HCT116 (cell line): ENCODE results near the gene ZSWIM3. TPM values are rescaled to one million over a fixed set of nuclear protein-coding genes. Genes with fewer than 3 reads are reported as not detected.

ENCODE experiments used
- ATAC-seq: fragments of 200-7000 bp; cut with Tn5 transposase; 2 replicates; pipeline ENCODE4 v1.9.1; 2020; ENCODE audit warnings: mild to moderate bottlenecking, moderate library complexity
- BruUV-seq: library from RNA; stranded (reverse); fragments of 400-500 nt; replicated peaks from 2 replicates; lab custom pipeline; 2021; lab: Mats Ljungman, UMichigan
- CTCF ChIA-PET: fragments of 300-600 bp; sonication (Branson Sonifier 250); formaldehyde crosslinking; loops from one replicate; lab custom pipeline; 2021; ENCODE audit warnings: antibody characterized with exemption; lab: Charles Lee
- POLR2A ChIA-PET: fragments of 300-600, 350-600 bp; sonication (Branson Sonifier 250); formaldehyde crosslinking; loops from one replicate; lab custom pipeline; 2021; ENCODE audit warnings: antibody characterized with exemption; lab: Charles Lee
- RAD21 ChIA-PET, 2 experiments: fragments of 300-600 bp; sonication (Branson Sonifier 250); formaldehyde crosslinking; loops; one replicate each; lab custom pipeline; 2023; ENCODE audit warnings: low total read pairs in 2 of 2; ENCODE audit not compliant: uncharacterized antibody in 2 of 2, unreplicated experiment in 2 of 2, low non-redundant PET in 1 of 2; lab: Charles Lee
- DNase-seq: peaks from one replicate; pipeline ENCODE4 v3.0.0-alpha.2; 2010; ENCODE audit warnings: low read depth, low spot score
- H2AFZ ChIP-seq: fragments of 200-600 bp; shearing (Covaris generic), sonication (generic); 2 replicates; pipeline ENCODE4 v1.6.1; 2017; ENCODE audit warnings: low read depth, mixed run types, mixed read lengths, antibody characterized with exemption, low read length; ENCODE audit not compliant: poor library complexity, severe bottlenecking
- H3K27ac ChIP-seq: 2 replicates; pipeline ENCODE4 v1.5.1; 2012; ENCODE audit warnings: low read depth, low read length
- H3K27me3 ChIP-seq: fragments of 200-600 bp; sonication (generic); 2 replicates; pipeline ENCODE4 v1.6.1; 2016; ENCODE audit warnings: mixed run types, low read length, mixed read lengths; ENCODE audit not compliant: insufficient read depth
- H3K36me3 ChIP-seq, 2 experiments: fragments of 200-500 bp in 1 of 2; fragments of 200-600 bp in 1 of 2; sonication (Bioruptor generic) in 1 of 2; sonication (generic) in 1 of 2; 2 replicates each; pipeline versions ENCODE4 v1.5.1 to v1.6.1; 2014 to 2016; ENCODE audit warnings: low read length in 2 of 2, inconsistent platforms in 1 of 2, mixed read lengths in 1 of 2, mixed run types in 1 of 2; ENCODE audit not compliant: insufficient read depth in 2 of 2, control insufficient read depth in 1 of 2
- H3K4me1 ChIP-seq, 2 experiments: fragments of 200-600 bp in 1 of 2; sonication (generic) in 1 of 2; 2 replicates each; pipeline versions ENCODE4 v1.5.1 to v1.6.1; 2012 to 2017; ENCODE audit warnings: low read length in 2 of 2, inconsistent platforms in 1 of 2, mild to moderate bottlenecking in 1 of 2, mixed read lengths in 1 of 2, mixed run types in 1 of 2, moderate library complexity in 1 of 2; ENCODE audit not compliant: insufficient read depth in 2 of 2, control insufficient read depth in 1 of 2
- H3K4me2 ChIP-seq: fragments of 200-600 bp; sonication (generic); 2 replicates; pipeline ENCODE4 v1.6.1; 2017; ENCODE audit warnings: mixed run types, low read length, mixed read lengths
- H3K4me3 ChIP-seq, 2 experiments: fragments of 200-600 bp in 1 of 2; sonication (generic) in 1 of 2; replicated peaks in 1 of 2; 2 replicates each; pipeline ENCODE4 v1.5.1; 2011 to 2016; ENCODE audit warnings: low read length in 2 of 2, control low read depth in 1 of 2, low read depth in 1 of 2, mild to moderate bottlenecking in 1 of 2, mixed read lengths in 1 of 2, mixed run types in 1 of 2
- H3K79me2 ChIP-seq: fragments of 200-600 bp; sonication (generic); 2 replicates; pipeline ENCODE4 v1.6.1; 2017; ENCODE audit warnings: mild to moderate bottlenecking, mixed run types, low read length, moderate library complexity, mixed read lengths; ENCODE audit not compliant: insufficient read depth
- H3K9ac ChIP-seq: fragments of 200-600 bp; sonication (generic); 2 replicates; pipeline ENCODE4 v1.6.1; 2016; ENCODE audit warnings: low read length, mixed read lengths
- H3K9me2 ChIP-seq: fragments of 200-600 bp; sonication (generic), shearing (Covaris generic); 2 replicates; pipeline ENCODE4 v1.6.1; 2017; ENCODE audit warnings: mixed run types, mild to moderate bottlenecking, moderate library complexity; ENCODE audit not compliant: insufficient read depth
- H3K9me3 ChIP-seq, 2 experiments: fragments of 200-500 bp in 1 of 2; fragments of 200-600 bp in 1 of 2; sonication (Bioruptor generic) in 1 of 2; sonication (generic) in 1 of 2; 2 replicates each; pipeline ENCODE4 v1.6.1; 2014 to 2017; ENCODE audit warnings: low read length in 2 of 2, mixed read lengths in 2 of 2, inconsistent platforms in 1 of 2, low read depth in 1 of 2, mild to moderate bottlenecking in 1 of 2, mixed run types in 1 of 2, moderate library complexity in 1 of 2; ENCODE audit not compliant: control insufficient read depth in 1 of 2, insufficient read depth in 1 of 2
- H4K20me1 ChIP-seq: fragments of 200-600 bp; sonication (generic), shearing (Covaris generic); 2 replicates; pipeline ENCODE4 v1.6.1; 2017; ENCODE audit warnings: mixed run types, mild to moderate bottlenecking, moderate library complexity; ENCODE audit not compliant: insufficient read depth
- CEBPB ChIP-seq: IDR thresholded peaks from 2 replicates; pipeline ENCODE4 v1.6.1; 2012; ENCODE audit warnings: low read depth
- CTCF ChIP-seq, 3 experiments: fragments of 200-600 bp in 1 of 3; sonication (generic) in 1 of 3; IDR thresholded peaks in 2 of 3; conservative IDR thresholded peaks in 1 of 3; 2 replicates each; pipeline ENCODE4 v1.5.1; 2012 to 2017; ENCODE audit warnings: low read depth in 2 of 3, low read length in 2 of 3, antibody characterized with exemption in 1 of 3, borderline replicate concordance in 1 of 3, control low read depth in 1 of 3, mild to moderate bottlenecking in 1 of 3, mixed read lengths in 1 of 3, mixed run types in 1 of 3, moderate library complexity in 1 of 3; ENCODE audit not compliant: insufficient read depth in 1 of 3
- MAX ChIP-seq: IDR thresholded peaks from 2 replicates; pipeline ENCODE4 v1.6.1; 2012
- POLR2AphosphoS5 ChIP-seq: IDR thresholded peaks from 2 replicates; pipeline ENCODE4 v1.6.1; 2011; ENCODE audit warnings: mild to moderate bottlenecking, low read depth, low read length, moderate library complexity
- SP1 ChIP-seq: IDR thresholded peaks from 2 replicates; pipeline ENCODE4 v1.6.1; 2012; ENCODE audit warnings: low read depth
- SRF ChIP-seq: IDR thresholded peaks from 2 replicates; pipeline ENCODE4 v1.6.1; 2012; ENCODE audit warnings: low read depth
- ZBTB33 ChIP-seq: IDR thresholded peaks from 2 replicates; pipeline ENCODE4 v1.6.1; 2011; ENCODE audit warnings: mild to moderate bottlenecking, low read length, moderate library complexity; ENCODE audit not compliant: insufficient replicate concordance; ENCODE audit errors: extremely low read depth
- ZFX ChIP-seq: fragments of 450-650 bp; IDR thresholded peaks from 2 replicates; pipeline ENCODE4 v1.6.1; 2017
- ZNF274 ChIP-seq: fragments of 200-500 bp; sonication (Bioruptor generic); IDR thresholded peaks from 2 replicates; pipeline ENCODE4 v1.6.1; 2014; ENCODE audit warnings: mild to moderate bottlenecking, low read depth, low read length, inconsistent platforms
- intact Hi-C: fragments of 100-400 bp; cut with micrococcal nuclease; formaldehyde crosslinking; loops from 2 replicates; pipeline ENCODE4 v1.10.0; 2022
- total RNA-seq: library from RNA; stranded (reverse); gene quantifications from one replicate; pipeline ENCODE4 v1.2.1, GENCODE V29; 2021; ENCODE audit not compliant: unreplicated experiment

ZSWIM3 gene
- total RNA-seq, 1 experiment from 2014 or later, result 1.8 TPM

GRCh38 chr20:45835329-45835765, 22.1 kb upstream of the ZSWIM3 start:
- no peaks in the 10 kb centered on the region for H3K36me3 ChIP-seq
- no TSS peak for BruUV-seq
- H3K9ac ChIP-seq, result no peak overlapping the region; the same call in 1 of the 2 replicates
- ChIA-PET CTCF (no interaction called here), POLR2A (no interaction called here), RAD21 (no interaction called here)
- TF ChIP-seq ZFX, result no peak
- TF ChIP-seq SRF, result no peak
- 0 out of 6 replicates have a peak, but pooled peaks of 1 of the 3 experiments have one; percentile 7 for TF ChIP-seq CTCF (IDR thresholded peaks at IDR 0.05 in 2 of 3, conservative IDR thresholded peaks at IDR 0.05 in 1 of 3; ENCODE audit: borderline replicate concordance in 1 of 3, insufficient read depth in 1 of 3, low read depth in 2 of 3, low read length in 2 of 3)
- TF ChIP-seq MAX, result no peak
- ATAC-seq (no peak), DNase-seq (no peak)
- no peaks in the 10 kb centered on the region for H4K20me1 ChIP-seq
- intact Hi-C loops, result loop anchor here (10.0 kb wide), 1 partner anchor 99 kb away; the partner anchor contains the start of gene PCIF1
- peaks cover 26 to 35% of the 10 kb centered on the region in 2 experiments for H3K4me1 ChIP-seq
- H3K4me3 ChIP-seq, result no peak overlapping the region
- H3K79me2 ChIP-seq, result no peaks in the 10 kb centered on the region
- H3K9me3 ChIP-seq, result no peaks in the 10 kb centered on the region
- H3K27ac ChIP-seq, result no peak overlapping the region
- H3K27me3 ChIP-seq, result no peaks in the 10 kb centered on the region
- peak overlapping the region; percentile 90 for H3K4me2 ChIP-seq
- H3K9me2 ChIP-seq, result no peaks in the 10 kb centered on the region
- H2AFZ ChIP-seq, result no peak overlapping the region

GRCh38 chr20:45835825-45836224, 21.6 kb upstream of the ZSWIM3 start:
- TF ChIP-seq MAX (no peak), SP1 (peak; percentile 33; the same call in 1 of the 2 replicates), CEBPB (no peak), ZBTB33 (no peak), SRF (no peak), ZNF274 (no peak), POLR2AphosphoS5 (no peak; the same call in 1 of the 2 replicates)
- no TSS peak for BruUV-seq
- DNase-seq (no peak), ATAC-seq (peak; percentile 12; the same call in 1 of the 2 replicates)
- Histone ChIP-seq H3K27me3 (no peaks in the 10 kb centered on the region), H3K4me3 (no peak overlapping the region), H3K9me2 (no peaks in the 10 kb centered on the region), H3K9ac (no peak overlapping the region; the same call in 1 of the 2 replicates), H2AFZ (no peak overlapping the region), H3K9me3 (no peaks in the 10 kb centered on the region), H3K79me2 (no peaks in the 10 kb centered on the region), H3K36me3 (no peaks in the 10 kb centered on the region), H3K4me2 (peak overlapping the region; percentile 90), H4K20me1 (no peaks in the 10 kb centered on the region), H3K27ac (no peak overlapping the region), H3K4me1 (peaks cover 26 to 35% of the 10 kb centered on the region in 2 experiments)
- ChIA-PET CTCF (no interaction called here), RAD21 (no interaction called here), POLR2A (no interaction called here)
- intact Hi-C loops, result loop anchor here (10.0 kb wide), 1 partner anchor 99 kb away; the partner anchor contains the start of gene PCIF1
